OCI-LY7 (cell line): Measurements from ENCODE around the gene ANKUB1.

Experiments used
- CTCF ChIP-seq: fragments of 200-600 bp; sonication (generic); conservative IDR thresholded peaks from 2 replicates; pipeline ENCODE4 v1.5.1; 2014; ENCODE audit warnings: mild to moderate bottlenecking, antibody characterized with exemption, low read length, moderate library complexity, mixed read lengths
- EZH2phosphoT487 ChIP-seq: fragments of 200-600 bp; sonication (generic); IDR thresholded peaks from 2 replicates; pipeline ENCODE4 v1.6.1; 2018; ENCODE audit warnings: low read depth, borderline replicate concordance, mild to moderate bottlenecking, mixed run types, antibody characterized with exemption, low read length, moderate library complexity, mixed read lengths

- TF ChIP-seq CTCF (no peak), EZH2phosphoT487 (no peak)
Measured at GRCh38 chr3:149792452-149793270, at the start of gene ANKUB1.
